ENCODE results near the gene DCBLD1.

DCBLD1 gene

DNA sequence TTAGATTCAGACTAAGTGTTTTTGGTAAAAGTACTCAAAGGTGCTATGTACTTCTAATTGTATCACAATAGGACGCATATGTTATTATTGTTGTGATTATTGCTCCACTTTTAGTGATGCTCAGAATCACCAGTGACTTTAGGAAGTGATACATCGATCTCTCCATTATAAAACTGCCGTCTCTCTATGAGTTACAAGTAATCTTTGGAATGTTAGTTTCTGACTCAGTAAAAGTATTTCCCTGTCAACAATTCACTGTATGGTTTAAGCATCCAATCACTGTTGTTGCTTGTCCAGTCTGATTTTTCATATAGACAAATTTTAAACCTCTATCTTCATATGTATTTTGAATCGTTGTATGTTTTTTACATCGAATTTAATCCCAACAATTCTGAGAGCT is 9.4 kb downstream of the DCBLD1 start:
- Mint-ChIP-seq H3K36me3 (ENCODE audit: low read depth) (peaks cover 7% of the 10 kb centered on the region), H3K4me3 (no peak overlapping the region), H3K4me1 (peaks cover 3% of the 10 kb centered on the region), H3K27me3 (ENCODE audit: low read depth) (no peaks in the 10 kb centered on the region), H3K9me3 (no peaks in the 10 kb centered on the region), H3K27ac (no peak overlapping the region)
- no peak for TF ChIP-seq CTCF (IDR thresholded peaks at IDR 0.05; ENCODE audit: unreplicated experiment in 3 of 3)

GRCh38 chr6:117493470-117493869 is 11.0 kb downstream of the DCBLD1 start:
- Mint-ChIP-seq H3K27me3 (ENCODE audit: low read depth) (no peaks in the 10 kb centered on the region), H3K27ac (no peak overlapping the region), H3K4me3 (no peak overlapping the region), H3K4me1 (peaks cover 3% of the 10 kb centered on the region), H3K36me3 (ENCODE audit: low read depth) (no peaks in the 10 kb centered on the region), H3K9me3 (no peaks in the 10 kb centered on the region)
- TF ChIP-seq CTCF (IDR thresholded peaks at IDR 0.05; ENCODE audit: unreplicated experiment in 3 of 3) = no peak

DNA sequence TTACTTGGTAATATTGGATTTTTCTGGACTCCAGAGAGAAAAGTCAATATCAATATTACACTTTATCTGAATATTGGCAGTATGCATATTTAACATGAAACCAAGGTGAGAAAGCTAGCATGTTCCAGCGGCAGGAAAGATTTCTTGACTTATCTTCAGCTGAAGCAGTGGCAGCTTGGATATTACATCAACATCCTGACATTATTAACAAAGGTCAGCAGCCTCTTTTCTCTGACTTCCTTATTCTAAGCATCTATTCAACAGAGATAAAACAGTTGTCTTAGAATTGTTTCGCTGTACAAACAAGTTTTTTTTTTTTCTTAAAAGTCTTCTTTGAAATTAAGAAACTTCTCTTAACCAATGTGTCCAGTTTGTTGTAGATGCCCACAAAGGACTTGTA is 11.8 kb downstream of the DCBLD1 start:
- H3K4me1 Mint-ChIP-seq = peaks cover 3% of the 10 kb centered on the region
- no peaks in the 10 kb centered on the region for H3K27me3 Mint-ChIP-seq (ENCODE audit: low read depth)
- H3K4me3 Mint-ChIP-seq = no peak overlapping the region
- H3K27ac Mint-ChIP-seq = no peak overlapping the region
- no peaks in the 10 kb centered on the region for H3K36me3 Mint-ChIP-seq (ENCODE audit: low read depth)
- no peaks in the 10 kb centered on the region for H3K9me3 Mint-ChIP-seq
- no peak for TF ChIP-seq CTCF (IDR thresholded peaks at IDR 0.05; ENCODE audit: unreplicated experiment in 3 of 3)

GRCh38 chr6:117494694-117495318 is 12.3 kb downstream of the DCBLD1 start:
- peak overlapping the region in 2 of 3 experiments; percentile 19 to 52 for H3K27ac Mint-ChIP-seq
- peaks cover 3% of the 10 kb centered on the region for H3K4me1 Mint-ChIP-seq

DNA sequence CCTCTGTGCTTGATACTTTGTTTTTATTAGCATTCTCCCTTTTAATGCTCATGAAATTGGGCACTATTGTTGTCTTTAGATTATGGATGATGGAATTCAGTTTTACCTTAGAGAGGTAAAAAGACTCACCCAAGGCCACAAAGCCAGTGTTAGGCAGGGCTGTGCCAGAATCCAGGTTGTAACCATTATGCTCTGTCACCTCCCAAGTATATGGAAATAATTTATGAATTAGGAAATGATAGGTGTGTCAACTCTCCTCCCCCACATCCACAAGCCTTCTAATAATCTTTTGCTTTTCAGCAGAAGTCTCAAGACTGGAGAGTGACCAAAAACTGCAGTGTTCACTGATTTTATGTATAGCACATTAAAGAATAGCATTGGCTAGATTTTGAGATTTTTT is 13.0 kb downstream of the DCBLD1 start:
- no peak for TF ChIP-seq CTCF (IDR thresholded peaks at IDR 0.05; ENCODE audit: unreplicated experiment in 3 of 3)
- Mint-ChIP-seq H3K4me1 (peaks cover 3% of the 10 kb centered on the region), H3K9me3 (no peaks in the 10 kb centered on the region), H3K36me3 (ENCODE audit: low read depth) (no peaks in the 10 kb centered on the region), H3K27me3 (ENCODE audit: low read depth) (no peaks in the 10 kb centered on the region), H3K27ac (no peak overlapping the region), H3K4me3 (no peak overlapping the region)

More at GRCh38 chr6:117494694-117495318, 12.3 kb downstream of the DCBLD1 start:
- Mint-ChIP-seq H3K4me3 (no peak overlapping the region), H3K27me3 (ENCODE audit: low read depth) (no peaks in the 10 kb centered on the region), H3K36me3 (ENCODE audit: low read depth) (no peaks in the 10 kb centered on the region), H3K9me3 (no peaks in the 10 kb centered on the region)
- no peak for TF ChIP-seq CTCF (IDR thresholded peaks at IDR 0.05; ENCODE audit: unreplicated experiment in 3 of 3)

DNA sequence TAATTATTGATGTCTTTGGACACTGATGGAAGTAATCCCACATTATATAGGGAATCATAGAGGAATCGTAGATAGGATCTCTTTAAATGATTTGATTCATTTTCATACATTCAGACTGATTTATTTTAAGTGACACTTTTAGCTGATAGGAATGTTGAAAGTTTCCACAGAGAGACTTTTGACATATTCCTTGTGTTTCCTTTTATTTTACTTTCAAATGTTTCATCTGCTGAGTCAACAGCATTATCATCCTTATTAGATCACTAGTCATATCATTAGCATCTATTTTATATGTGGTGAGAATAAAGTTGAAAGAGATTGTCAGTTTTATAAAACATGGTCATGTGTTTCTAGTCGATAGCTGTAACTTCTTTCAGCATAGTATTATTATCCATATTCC is 13.4 kb downstream of the DCBLD1 start:
- Mint-ChIP-seq H3K36me3 (ENCODE audit: low read depth) (no peaks in the 10 kb centered on the region), H3K4me1 (peaks cover 3% of the 10 kb centered on the region), H3K9me3 (no peaks in the 10 kb centered on the region), H3K4me3 (no peak overlapping the region), H3K27ac (peak overlapping the region in 1 of 3 experiments; percentile 19), H3K27me3 (ENCODE audit: low read depth) (no peaks in the 10 kb centered on the region)
- TF ChIP-seq CTCF (IDR thresholded peaks at IDR 0.05; ENCODE audit: unreplicated experiment in 3 of 3) = no peak

Measured in nephron (organoid).